ENCODE measurements around the gene LTBP3.

The LTBP3 gene

GRCh38 chr11:65492637-65493366, 65.4 kb downstream of the LTBP3 start:
- no peak for DNase-seq

GRCh38 chr11:65492387-65492636, 65.8 kb downstream of the LTBP3 start:
- DNase-seq: no peak

GRCh38 chr11:65491614-65492386, 66.4 kb downstream of the LTBP3 start:
- DNase-seq: no peak

- no peak for DNase-seq
Measured at GRCh38 chr11:65491163-65491465, 67.0 kb downstream of the LTBP3 start.

- DNase-seq: no peak
Measured at GRCh38 chr11:65489706-65490320, 68.3 kb downstream of the LTBP3 start.

- DNase-seq: no peak
Measured at GRCh38 chr11:65489035-65489705, 69.0 kb downstream of the LTBP3 start.
